Adipose tissue (tissue), 3 donors: ENCODE measurements around the gene PLVAP. TPM values are rescaled to one million over a fixed set of nuclear protein-coding genes. Genes with fewer than 3 reads are reported as not detected.
A peak's percentile ranks its signal among the peaks of the same experiment; 100 is the strongest.
"Not testable (repeated sequence)": the region's sequence is repeated elsewhere in the genome, so short reads cannot be mapped to it uniquely, and the experiment has no call there.

Experiments
- H3K27ac ChIP-seq: one replicate; pipeline ENCODE4 v1.5.1; 2013; ENCODE audit warnings: low read depth, low read length
- WGBS, 3 donors: extraction: QIAGEN DNeasy Blood & Tissue Kit; methylation state at CpG; one replicate each; pipeline ENCODE4 v1.1.7; 2013; 5-methylcytosine and 5-hydroxymethylcytosine counted together
- polyA plus RNA-seq, 3 donors: library from polyadenylated mRNA; stranded (reverse); fragments of 200-250 nt; gene quantifications; one replicate each; pipeline ENCODE4 v1.2.3, GENCODE V29; 2013
- donor health status: healthy with polysubstance abuse.
- donor health status: Bipolar disorder and iron deficiency.
- donor health status: healthy.

Gene PLVAP
- polyA plus RNA-seq, 3 donors = 73.0 to 247 (median 78.6) TPM

DNA sequence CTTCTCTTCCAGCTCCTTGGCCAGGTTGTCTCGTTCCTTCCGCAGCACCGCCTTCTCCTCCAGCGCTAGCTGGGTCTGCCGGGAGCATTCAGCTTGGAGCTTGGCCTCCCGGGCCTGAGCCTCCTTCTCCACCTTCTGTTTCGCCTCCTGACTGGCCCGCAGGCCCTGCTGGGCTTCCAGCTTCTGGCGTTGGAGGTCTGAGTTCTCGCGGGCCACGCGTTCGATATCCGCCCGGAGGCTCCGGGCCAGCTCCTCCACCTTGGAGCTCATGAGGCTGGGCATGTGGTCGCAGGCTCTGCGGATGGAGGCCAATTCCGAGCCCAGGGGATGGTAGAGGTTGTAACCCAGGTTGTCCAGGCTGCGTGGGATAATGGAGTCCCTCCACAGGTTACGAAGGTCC is 11.8 kb downstream of the PLVAP start:
- WGBS, 3 donors = 90 to 95% (median 91%) methylated on average over 22 of the region's 22 CpGs
- H3K27ac ChIP-seq = no peak overlapping the region

DNA sequence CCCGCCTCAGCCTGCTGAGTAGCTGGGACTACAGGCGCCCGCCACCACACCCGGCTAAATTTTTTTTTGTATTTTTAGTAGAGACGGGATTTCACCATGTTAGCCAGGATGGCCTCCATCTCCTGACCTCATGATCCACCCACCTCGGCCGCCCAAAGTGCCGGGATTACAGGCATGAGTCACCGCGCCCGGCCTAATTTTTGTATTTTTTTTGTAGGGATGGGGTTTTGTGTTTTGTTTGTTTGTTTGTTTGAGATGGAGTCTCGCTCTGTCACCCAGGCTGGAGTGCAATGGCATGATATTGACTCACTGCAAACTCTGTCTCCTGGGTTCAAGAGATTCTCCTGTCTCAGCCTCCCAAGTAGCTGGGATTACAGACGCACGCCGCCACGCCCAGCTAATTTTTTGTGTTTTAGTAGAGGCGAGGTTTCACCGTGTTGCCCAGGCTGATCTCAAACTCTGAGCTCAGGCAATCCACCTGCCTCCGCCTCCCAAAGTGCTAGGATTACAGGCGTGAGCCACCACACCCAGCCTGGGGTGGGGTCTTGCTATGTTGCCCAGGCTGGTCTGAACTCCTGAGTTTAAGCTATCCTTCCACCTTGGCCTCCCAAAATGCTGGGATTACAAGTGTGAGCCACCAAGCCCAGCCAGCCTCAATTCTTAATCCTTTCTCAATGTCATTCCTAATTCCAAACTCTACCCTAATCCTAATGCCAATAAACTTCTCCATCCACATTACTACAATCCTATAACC is 13.1 kb downstream of the PLVAP start:
- 87 to 89% (median 88%) methylated on average over 20 of the region's 20 CpGs for WGBS, 3 donors

DNA sequence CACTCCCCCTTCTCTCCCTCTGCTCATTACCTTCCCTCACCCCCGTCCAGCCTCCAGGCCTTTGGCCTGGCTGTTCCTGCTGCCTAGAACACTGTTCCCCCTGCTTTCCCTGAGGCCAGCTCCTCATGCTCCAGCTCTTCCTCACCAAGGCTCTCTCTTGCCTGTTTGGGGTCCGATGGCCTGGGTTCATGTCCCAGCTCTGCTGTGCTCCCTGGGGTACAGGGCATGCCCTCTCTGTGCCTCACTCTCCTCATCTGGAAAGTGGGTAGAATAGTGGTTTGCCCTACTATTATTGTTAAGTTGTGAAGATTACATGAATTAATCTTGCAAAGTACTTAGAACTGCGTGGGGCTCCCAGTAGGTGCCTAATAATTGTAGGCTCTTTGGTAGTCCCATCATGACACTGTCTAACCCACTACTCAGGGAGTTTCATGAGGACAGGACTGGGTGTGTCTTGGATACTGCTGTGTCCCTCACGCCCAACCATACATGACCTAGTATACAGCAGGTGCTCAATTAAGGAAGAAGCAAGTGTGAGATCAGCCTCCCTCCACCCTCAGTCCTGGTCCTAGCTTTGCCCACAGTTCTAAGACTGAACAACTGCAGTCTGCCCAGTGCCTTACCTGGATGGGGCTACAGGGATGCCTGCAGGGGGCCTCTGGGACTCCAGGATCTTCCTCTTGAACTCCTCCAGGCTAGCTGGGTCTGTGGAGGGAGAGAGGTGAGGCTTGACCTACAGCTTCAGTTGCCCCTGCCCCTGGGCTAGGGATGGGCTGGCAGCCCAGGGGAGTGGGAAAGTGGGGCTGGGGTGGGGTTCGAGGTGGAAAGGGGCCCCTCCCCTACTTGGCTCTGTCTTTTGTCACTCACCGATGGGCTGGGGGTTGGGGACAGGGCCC is 17.0 kb downstream of the PLVAP start:
- 74 to 88% (median 81%) methylated on average over 6 of the region's 6 CpGs for WGBS, 3 donors
- no peak overlapping the region for H3K27ac ChIP-seq

More for the DNA sequence above, 13.1 kb downstream of the PLVAP start:
- H3K27ac ChIP-seq = not testable (repeated sequence)

DNA sequence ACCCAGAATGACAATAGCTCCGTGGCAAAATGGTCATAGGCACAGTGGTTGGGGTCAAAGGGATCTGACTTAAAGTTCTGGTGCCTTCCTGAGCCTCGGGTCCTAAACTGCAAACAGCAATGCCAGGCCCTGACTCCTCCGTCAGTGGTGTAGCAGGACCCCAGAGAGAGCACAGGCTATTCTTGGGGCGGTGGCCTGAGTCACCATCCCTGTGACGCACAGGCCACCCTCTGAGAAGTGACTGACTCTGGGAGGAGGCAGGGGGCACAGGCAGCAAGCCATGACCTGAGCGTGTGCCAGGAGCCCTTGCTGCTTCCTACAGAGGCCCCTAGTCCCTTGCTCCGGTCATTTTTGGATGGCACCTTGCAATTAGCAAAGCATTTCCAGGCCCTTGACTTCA is 18.7 kb downstream of the PLVAP start:
- WGBS, 3 donors = 64 to 72% (median 67%) methylated on average over 6 to 7 of the region's 7 CpGs
- H3K27ac ChIP-seq = no peak overlapping the region

DNA sequence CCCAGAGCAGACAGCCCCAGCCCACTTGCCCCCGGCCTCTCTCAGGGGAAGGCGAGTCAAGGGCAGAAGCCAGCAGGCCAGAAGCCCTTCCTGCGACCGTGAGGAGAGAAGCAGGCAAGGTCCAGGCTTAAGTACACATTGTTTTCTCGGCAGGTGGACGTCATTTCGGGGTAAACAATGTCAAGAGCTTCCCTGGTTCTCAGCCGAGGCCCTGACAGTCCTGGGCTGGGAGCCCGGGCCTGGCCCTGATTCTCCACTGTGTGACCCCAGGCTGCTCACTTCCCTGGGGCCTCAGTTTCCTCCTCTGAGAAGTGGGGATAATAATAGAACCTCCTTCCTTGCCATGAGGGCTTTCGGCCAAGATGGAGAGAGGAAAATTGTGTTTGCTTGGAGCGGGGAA is 19.4 kb downstream of the PLVAP start:
- peak overlapping the region; percentile 6 for H3K27ac ChIP-seq
- 42 to 76% (median 65%) methylated on average over 11 of the region's 11 CpGs for WGBS, 3 donors

DNA sequence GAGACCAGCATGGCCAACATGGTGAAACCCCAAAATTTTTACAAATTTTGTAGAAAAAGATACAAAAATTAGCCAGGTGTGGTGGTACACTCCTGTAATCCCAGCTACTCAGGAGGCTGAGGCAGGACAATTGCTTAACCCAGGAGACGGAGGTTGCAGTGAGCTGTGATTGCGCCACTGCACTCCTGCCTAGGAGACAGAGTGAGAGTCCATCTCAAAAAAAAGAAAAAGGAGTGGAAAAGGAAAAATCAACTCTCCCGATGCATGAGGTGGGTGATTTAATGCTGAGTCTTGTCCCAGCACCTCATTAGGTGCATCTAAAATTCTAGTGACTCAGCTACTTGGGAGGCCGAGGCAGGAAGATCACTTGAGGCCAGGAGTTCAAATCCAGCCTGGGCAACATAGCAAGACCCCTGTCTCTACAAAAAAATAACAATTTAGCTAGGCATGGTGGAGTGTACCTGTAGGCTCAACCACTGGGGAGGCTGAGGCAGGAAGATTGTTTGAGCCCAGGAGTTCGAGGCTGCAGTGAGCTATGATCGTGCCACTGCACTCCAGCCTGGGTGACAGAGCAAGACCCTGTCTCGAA is 20.0 kb downstream of the PLVAP start:
- WGBS, 3 donors = 75 to 81% (median 77%) methylated on average over 7 of the region's 7 CpGs

DNA sequence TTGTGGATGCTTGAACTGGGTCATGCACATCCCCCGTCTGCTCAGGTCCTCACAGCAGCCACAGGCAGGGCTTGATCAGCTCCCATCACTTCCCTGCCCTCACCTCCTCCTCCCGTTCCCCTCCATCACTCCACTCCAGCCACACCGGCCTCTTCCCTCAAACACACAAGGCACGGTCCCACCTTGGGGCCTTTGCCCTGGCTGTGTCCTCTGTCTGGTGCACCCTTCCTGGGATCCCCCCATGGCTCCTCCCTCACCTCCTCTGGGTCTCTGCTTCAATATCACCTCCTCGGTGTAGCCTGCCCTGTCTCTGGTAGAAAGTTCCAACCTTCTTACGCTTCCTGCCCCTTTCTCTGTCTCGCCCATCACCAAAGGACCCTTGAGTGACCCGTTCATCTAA is 23.8 kb downstream of the PLVAP start:
- no peak overlapping the region for H3K27ac ChIP-seq
- WGBS, 3 donors = 66 to 80% (median 76%) methylated on average over 8 of the region's 8 CpGs

More for the DNA sequence above, 20.0 kb downstream of the PLVAP start:
- H3K27ac ChIP-seq = no peak overlapping the region

DNA sequence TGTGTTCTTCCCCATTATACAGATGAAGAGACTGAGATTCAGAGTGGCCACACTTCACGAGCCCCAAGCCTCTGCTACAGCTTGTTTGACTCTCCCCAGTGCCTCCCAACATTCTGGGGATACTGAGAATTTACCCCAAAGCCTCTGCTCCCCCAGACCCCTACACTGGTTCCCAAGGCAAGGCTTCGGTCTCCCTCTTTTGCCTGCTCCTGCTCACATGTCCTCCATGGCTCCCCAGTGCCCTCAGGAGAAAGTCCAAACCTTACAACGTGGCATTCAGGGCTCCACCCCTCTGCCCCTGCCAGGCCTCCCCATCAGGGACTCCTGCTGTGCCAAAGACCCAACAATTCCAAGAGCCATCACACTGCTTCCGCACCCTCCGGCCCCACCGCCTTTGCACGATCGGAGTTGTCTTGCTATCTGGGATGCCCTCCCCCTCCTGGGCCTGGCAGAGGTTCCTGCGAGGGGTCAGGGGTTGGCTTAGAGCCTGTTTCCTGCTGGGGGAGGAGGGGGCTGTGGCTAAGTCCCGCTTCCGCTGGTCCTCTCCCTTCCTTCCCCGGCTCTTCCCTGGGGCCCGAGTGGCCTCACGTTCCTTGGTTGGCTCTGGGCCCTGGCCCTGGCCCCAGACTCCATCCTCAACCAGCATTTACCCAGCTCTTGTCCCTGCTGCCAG is 24.4 kb downstream of the PLVAP start:
- WGBS, 3 donors = 31 to 37% (median 35%) methylated on average over 14 of the region's 14 CpGs
- H3K27ac ChIP-seq = no peak overlapping the region

DNA sequence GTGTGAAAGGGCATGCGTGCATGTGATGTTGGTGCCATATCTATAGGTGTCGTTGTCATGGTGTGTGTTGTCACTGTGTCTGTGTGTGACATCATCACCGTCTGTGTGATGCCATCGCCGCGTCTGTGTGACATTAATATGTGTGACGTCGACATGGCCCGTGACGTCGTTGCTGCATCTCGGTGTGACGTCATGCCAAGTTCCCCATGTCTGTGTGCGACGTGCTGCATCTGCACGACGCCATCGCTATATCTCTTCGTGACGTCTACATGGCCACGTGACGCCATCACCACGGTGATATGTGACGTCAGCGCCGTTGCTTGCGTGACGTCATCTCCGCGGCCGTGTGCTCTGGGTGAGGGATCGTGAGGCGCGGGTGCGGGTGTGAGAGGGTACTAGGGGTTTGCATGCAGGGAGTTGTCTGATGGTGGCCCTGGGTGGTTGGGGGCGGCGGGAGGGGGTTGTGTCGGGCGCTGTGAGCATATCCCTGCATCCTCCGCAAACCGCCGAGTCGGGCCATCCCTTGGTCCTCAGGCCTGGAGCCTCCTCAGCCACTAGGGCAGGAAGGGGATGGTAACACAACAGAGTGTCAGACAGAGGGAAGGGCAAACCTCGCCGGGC is 25.2 kb downstream of the PLVAP start:
- H3K27ac ChIP-seq = no peak overlapping the region
- 82 to 89% (median 86%) methylated on average over 42 to 45 of the region's 45 CpGs for WGBS, 3 donors

DNA sequence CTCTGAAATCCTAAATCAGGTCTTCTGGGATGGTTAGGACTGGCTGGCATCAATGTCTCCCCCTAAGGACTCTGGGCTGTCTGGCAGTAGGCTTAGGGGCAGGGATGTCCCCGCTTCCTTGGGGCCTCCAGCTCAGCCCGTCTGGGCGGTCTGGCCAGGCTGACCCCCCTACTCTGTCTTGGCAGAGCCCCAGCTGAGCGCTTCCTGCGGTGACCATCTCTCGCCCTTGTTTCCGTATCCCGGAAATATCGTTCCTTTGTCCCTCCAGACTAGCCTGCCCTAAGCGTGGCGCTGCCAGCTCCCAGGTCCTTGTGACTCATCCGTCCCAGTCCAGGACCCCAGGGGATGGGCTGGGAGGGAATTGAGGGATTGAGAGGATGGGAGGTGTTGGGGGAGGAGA is 28.4 kb downstream of the PLVAP start:
- H3K27ac ChIP-seq = no peak overlapping the region
- 1 to 5% (median 4%) methylated on average over 12 of the region's 12 CpGs for WGBS, 3 donors

DNA sequence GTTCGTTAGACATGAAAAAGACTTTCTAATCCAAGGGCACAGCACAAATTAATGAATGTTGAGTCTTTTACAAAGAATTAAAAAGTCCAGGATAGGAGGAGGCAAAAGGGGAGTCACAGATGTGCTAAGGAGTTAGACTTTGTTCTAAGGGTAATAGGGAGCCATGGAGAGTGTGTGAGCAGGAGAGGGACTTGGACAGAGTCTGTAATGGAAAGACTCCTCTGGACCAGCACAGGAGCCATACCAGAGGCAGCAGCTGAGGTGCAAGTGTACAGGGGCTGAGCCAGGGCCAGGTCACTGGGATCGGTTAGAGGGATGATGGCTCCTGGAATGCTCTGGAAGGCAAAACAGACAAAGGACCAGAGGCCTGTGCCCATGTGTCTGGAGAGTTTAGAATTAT is 29.3 kb downstream of the PLVAP start:
- WGBS, 3 donors = 49 to 61% (median 53%) methylated on average over 2 of the region's 2 CpGs
- H3K27ac ChIP-seq = no peak overlapping the region

DNA sequence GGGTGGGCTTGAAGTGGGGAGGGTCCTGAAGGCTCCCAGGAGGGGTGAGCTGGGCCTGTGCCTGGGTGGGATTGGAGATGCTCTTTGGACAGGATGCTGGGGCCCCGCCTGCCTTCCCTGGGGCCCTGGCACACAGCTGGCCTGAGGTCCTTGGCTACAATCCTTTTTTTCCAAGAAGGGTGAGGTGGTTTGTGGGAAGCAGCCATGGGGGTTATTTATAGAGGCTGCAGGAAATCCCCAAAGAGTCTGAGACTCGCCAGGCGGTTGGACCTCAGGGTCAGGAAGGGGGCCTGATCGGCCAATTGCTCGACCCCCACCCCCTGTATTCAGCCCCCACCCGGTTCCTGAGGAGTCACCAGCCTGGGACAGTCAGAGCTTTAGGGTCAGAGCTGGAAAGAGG is 29.8 kb downstream of the PLVAP start:
- no peak overlapping the region for H3K27ac ChIP-seq
- 12 to 47% (median 15%) methylated on average over 4 to 6 of the region's 6 CpGs for WGBS, 3 donors

DNA sequence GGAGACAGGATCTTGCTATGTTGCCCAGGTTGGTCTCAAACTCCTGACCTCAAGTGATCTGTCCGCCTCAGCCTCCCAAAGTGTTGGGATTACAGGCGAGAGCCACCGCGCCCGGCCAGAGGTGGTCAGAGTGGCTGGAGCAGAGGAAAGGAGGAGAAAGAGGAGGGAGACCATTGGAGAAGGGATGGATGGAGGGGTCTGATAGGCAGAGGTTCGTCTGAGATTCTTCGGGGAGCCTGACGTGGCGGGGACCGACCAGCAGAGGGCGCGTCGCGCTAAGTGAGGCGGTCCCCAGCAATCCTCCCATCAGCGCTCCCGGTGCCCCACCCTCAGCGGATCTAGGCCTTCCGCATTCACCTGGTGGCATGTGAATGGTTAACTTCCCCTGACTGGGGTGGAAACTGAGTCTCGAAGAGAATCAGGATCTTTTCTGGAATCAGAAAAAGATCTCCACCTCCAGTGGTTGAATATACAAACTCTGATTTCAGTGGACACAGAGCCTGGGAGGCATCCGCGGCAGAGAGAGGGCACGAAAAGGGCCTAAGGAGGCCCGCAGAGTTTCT is 31.0 kb downstream of the PLVAP start:
- WGBS, 3 donors = 12 to 16% (median 13%) methylated on average over 24 of the region's 24 CpGs
- H3K27ac ChIP-seq = no peak overlapping the region

DNA sequence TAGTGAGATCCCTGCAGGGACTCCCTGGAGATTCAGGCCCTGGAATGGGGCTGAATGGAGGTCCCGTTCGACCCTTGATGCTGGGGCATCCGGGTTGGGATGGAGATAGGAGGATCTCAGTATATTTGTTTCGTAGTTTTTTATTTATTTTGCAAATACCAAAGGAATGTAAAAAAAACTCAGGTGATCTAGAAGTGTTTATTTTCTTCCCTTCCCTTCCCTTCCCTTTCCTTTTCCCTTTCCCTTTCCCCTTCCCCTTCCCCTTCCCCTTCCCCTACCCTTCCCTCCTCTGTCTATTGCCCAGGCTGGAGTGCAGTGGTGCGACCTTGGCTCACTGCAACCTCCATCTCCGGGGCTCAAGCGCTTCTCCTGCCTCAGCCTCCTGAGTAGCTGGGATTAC is 35.3 kb downstream of the PLVAP start:
- WGBS, 3 donors = 84 to 86% (median 84%) methylated on average over 7 of the region's 7 CpGs
- H3K27ac ChIP-seq = no peak overlapping the region

DNA sequence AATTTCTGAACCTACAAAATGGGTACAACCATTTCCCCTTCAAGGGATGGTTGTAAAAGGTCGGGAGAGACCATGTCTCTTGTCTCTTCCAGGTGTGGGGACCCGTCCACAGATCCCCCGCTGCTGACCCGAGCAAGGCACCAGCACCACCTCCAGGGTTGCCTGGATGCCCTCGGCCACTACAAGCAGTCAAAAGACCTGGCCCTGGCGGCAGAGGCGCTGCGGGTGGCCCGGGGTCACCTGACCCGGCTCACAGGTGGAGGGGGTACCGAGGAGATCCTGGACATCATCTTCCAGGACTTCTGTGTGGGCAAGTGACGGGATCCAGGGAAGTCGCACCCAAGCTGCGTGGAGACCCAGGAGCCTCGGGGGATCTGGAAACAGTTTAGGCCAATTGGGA is 35.8 kb downstream of the PLVAP start:
- 92 to 94% (median 93%) methylated on average over 15 of the region's 15 CpGs for WGBS, 3 donors
- no peak overlapping the region for H3K27ac ChIP-seq

DNA sequence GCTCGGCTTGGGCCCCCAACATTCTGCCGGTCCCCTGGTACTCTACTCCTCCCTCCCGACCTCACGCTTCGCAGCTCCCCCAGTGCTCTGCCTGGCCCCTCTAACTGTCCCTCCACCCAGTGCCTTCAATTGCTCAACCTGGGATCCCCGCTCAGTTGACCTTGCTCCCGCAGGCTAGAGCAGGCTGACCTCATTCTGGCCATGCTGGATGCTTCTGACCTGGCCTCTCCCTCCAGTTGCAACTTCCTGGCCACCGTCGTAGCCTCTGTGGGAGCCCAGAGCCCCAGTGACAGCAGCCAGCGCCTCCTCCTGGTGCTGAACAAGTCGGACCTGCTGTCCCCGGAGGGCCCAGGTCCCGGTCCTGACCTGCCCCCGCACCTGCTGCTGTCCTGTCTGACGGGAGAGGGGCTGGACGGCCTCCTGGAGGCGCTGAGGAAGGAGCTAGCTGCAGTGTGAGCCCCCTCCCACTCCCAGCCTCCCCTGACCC is 36.2 kb downstream of the PLVAP start:
- H3K27ac ChIP-seq = no peak overlapping the region
- WGBS, 3 donors = 69 to 80% (median 71%) methylated on average over 17 of the region's 17 CpGs

DNA sequence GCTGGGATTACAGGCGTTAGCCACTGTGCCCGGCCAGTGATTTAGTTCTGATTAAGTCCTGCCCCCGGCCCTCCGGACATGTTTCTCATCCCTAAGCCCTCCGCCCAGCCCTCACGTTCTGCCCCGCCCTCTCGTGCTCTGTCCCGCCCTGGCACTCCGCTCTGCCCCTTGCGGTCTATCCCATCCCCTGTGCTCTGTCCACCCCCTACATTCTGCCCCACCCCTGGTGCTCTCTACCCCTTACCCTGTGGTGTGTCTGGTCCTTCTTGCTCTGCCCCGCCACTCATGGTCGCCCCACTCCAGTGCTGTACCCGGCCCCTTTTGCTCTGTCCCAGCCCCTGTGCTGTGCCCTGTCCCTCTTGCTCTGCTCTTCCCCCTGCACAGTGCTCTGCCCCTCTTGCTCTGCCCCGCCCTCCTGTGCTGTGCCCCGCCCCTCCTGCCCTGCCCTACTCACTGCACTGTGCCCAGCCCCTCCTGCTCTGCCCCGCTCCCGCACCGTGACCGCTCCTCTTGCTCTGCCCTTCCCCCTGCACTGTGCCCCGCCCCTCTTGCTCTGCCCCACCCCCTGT is 36.8 kb downstream of the PLVAP start:
- 74 to 93% (median 83%) methylated on average over 18 to 21 of the region's 21 CpGs for whole genome bisulfite sequencing, 3 donors
- H3K27ac ChIP-seq = no peak overlapping the region
